Esophagus (tissue), 2 donors: Measurements from ENCODE around the gene MCAM. TPM values are rescaled to one million over a fixed set of nuclear protein-coding genes. Genes with fewer than 3 reads are reported as not detected.

ENCODE experiments used
- H3K27ac ChIP-seq, 2 donors: one replicate each; pipeline ENCODE4 v1.5.1; 2013; ENCODE audit warnings: low read depth in 2 of 2, mild to moderate bottlenecking in 2 of 2, inconsistent platforms in 1 of 2, low read length in 1 of 2, moderate library complexity in 1 of 2
- H3K27me3 ChIP-seq, 2 donors: one replicate each; pipeline ENCODE4 v1.6.1; 2013; ENCODE audit warnings: low read length in 2 of 2, control low read depth in 1 of 2, mild to moderate bottlenecking in 1 of 2; ENCODE audit not compliant: insufficient read depth in 2 of 2, control insufficient read depth in 1 of 2
- H3K36me3 ChIP-seq, 2 donors: one replicate each; pipeline ENCODE4 v1.6.1; 2013; ENCODE audit warnings: low read length in 1 of 2; ENCODE audit not compliant: control insufficient read depth in 2 of 2, insufficient read depth in 2 of 2
- H3K4me1 ChIP-seq, 2 donors: one replicate each; pipeline ENCODE4 v1.6.1; 2013; ENCODE audit warnings: low read length in 1 of 2; ENCODE audit not compliant: control insufficient read depth in 2 of 2, insufficient read depth in 2 of 2
- H3K4me3 ChIP-seq, 2 donors: one replicate each; pipeline ENCODE4 v1.5.1; 2013; ENCODE audit warnings: low read length in 2 of 2, mild to moderate bottlenecking in 2 of 2, low read depth in 1 of 2, moderate library complexity in 1 of 2
- H3K9me3 ChIP-seq, 2 donors: one replicate each; pipeline ENCODE4 v1.6.1; 2013; ENCODE audit warnings: mild to moderate bottlenecking in 2 of 2, low read depth in 1 of 2, low read length in 1 of 2, moderate library complexity in 1 of 2; ENCODE audit not compliant: control insufficient read depth in 2 of 2, insufficient read depth in 1 of 2
- WGBS, 2 donors: extraction: QIAGEN DNeasy Blood & Tissue Kit; methylation state at CpG; one replicate each; pipeline ENCODE4 v1.1.7; 2013; 5-methylcytosine and 5-hydroxymethylcytosine counted together
- polyA plus RNA-seq, 2 donors: library from polyadenylated mRNA; stranded (reverse); fragments of 200-250 nt; gene quantifications; one replicate each; pipeline ENCODE4 v1.2.3, GENCODE V29; 2013
- donor health status: healthy with polysubstance abuse.
- donor health status: Bipolar disorder and iron deficiency.

MCAM gene
- polyA plus RNA-seq, result 10 to 100 TPM; 10.3 to 34.4 TPM

- 1 to 5% methylated on average over 44 to 74 of the region's 74 CpGs for WGBS, 2 donors
- Histone ChIP-seq H3K9me3 (no peaks in the 10 kb centered on the region), H3K4me1 (peaks cover 9 to 23% of the 10 kb centered on the region in 2 donors), H3K27me3 (no peaks in the 10 kb centered on the region), H3K27ac (peak within 1 kb of the TSS; percentile 90 to 92), H3K36me3 (peaks cover 0 to 4% of the 10 kb centered on the region in 2 donors), H3K4me3 (peak within 1 kb of the TSS; percentile 57 to 58)
Measured at GRCh38 chr11:119316729-119317591, at the start of gene MCAM. Gene MCAM (minus strand): TSS chr11:119317130. CDS start chr11:119317101, 29 bp downstream.

DNA sequence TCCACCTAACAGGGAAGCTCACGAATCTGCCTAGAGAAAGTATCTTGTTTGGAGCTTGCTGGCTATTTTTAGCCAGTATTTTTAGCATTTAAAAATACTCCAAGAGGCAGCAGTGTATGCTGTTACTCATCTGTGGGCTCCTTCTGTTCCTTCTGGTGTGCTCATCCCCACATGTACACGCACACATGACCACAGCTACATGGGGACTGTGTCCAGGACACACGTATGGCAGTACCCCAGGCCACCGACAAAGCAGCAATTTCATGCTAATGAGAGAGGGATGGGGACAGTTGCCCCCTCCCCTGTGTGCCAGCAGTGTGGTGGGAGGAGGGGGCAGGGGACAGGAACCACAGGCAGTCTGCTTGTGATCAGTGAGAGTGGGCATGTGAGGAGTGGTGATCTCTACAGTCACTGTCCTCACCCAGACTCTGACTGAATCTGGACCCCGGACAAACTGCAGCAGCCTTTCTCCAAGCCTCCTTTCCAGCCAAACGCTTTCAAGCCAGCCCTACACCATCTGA lies 48.2 kb upstream of the MCAM start:
- Histone ChIP-seq H3K4me1 (peaks cover 11 to 29% of the 10 kb centered on the region in 2 donors), H3K27ac (peak overlapping the region; percentile 62 to 77)
- WGBS, 2 donors, result 63 to 64% methylated on average over 6 of the region's 6 CpGs

GRCh38 chr11:119363851-119364590 lies 47.1 kb upstream of the MCAM start:
- WGBS, 2 donors, result 4 to 6% methylated on average over 40 to 88 of the region's 88 CpGs
- H3K27ac ChIP-seq, result peak overlapping the region; percentile 77 to 82
- H3K4me3 ChIP-seq, result peak overlapping the region; percentile 45 to 47
- H3K27me3 ChIP-seq, result no peaks in the 10 kb centered on the region
- H3K9me3 ChIP-seq, result no peaks in the 10 kb centered on the region
- peaks cover 0 to 3% of the 10 kb centered on the region in 2 donors for H3K36me3 ChIP-seq
- H3K4me1 ChIP-seq, result peaks cover 5 to 29% of the 10 kb centered on the region in 2 donors

More for the DNA sequence above, 48.2 kb upstream of the MCAM start:
- no peaks in the 10 kb centered on the region for H3K36me3 ChIP-seq
- H3K4me3 ChIP-seq, result no peak overlapping the region
- H3K9me3 ChIP-seq, result no peaks in the 10 kb centered on the region
- no peaks in the 10 kb centered on the region for H3K27me3 ChIP-seq

GRCh38 chr11:119363081-119363850 lies 46.3 kb upstream of the MCAM start:
- peak overlapping the region; percentile 77 to 82 for H3K27ac ChIP-seq

DNA sequence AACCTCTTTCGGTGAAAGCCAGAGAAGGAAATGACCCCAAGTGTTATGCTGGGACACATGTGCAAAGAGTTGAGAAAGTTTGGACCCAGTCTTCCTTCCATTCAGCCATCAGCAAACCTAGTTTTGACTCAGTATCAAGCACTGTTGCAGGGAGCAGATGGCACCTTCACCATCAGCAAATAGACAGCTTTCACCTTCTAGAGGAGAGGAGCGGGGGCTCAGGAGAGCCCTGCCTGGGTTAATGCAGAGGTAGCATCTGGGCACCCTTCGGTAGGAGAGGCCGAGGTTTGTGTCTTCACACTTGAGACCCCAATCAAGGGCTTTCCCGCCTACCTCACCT lies 45.8 kb upstream of the MCAM start:
- Histone ChIP-seq H3K4me3 (peak overlapping the region in 1 of 2 donors; percentile 45), H3K27ac (peak overlapping the region; percentile 77 to 82), H3K27me3 (no peaks in the 10 kb centered on the region), H3K36me3 (peaks cover 0 to 5% of the 10 kb centered on the region in 2 donors), H3K4me1 (peaks cover 5 to 24% of the 10 kb centered on the region in 2 donors), H3K9me3 (no peaks in the 10 kb centered on the region)
- 71 to 92% methylated on average over 5 of the region's 5 CpGs for WGBS, 2 donors

More at GRCh38 chr11:119363081-119363850, 46.3 kb upstream of the MCAM start:
- peaks cover 5 to 29% of the 10 kb centered on the region in 2 donors for H3K4me1 ChIP-seq
- no peaks in the 10 kb centered on the region for H3K9me3 ChIP-seq
- WGBS, 2 donors, result 36 to 51% methylated on average over 37 to 44 of the region's 44 CpGs
- H3K36me3 ChIP-seq, result peaks cover 0 to 5% of the 10 kb centered on the region in 2 donors
- peak overlapping the region; percentile 45 to 47 for H3K4me3 ChIP-seq
- H3K27me3 ChIP-seq, result no peaks in the 10 kb centered on the region

DNA sequence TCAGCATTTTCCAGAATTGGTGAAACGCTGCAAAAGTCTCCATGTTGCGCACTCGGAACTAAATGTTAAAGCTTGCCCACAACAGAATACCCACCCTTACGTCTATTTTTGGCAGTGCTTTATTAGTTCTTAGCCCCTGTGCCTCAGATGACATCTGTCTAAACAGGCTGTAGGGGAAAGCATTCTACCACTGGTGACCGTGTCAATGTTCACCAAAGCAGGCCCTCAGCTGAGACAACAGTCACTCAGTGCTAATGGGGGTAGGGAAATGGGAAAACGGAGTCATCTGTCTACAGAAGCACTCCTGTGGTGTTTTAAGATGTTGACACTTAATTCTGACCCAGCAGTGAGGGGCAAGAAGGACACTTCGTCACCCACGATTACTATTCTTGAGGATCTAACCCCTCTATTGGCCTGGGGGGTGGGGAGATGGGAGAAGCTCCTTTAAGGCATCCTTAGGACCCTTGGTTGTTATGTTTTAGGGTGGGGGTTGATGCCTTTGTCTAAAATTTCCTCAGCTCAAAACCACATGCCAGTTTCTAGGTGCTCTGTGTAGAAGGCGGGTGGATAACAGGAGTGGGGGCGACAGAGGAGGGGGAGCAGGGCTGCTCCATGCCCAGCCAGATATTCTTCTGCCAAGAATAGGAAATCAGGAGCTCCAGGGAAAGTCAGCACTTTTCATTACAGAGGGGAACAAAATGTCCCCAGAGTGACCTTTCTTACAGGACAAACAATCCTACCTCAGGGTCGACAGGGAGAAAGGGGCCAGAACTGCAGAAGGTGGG lies 45.2 kb upstream of the MCAM start:
- H3K27ac ChIP-seq, result peak overlapping the region; percentile 82 to 92
- H3K4me1 ChIP-seq, result peaks cover 3 to 21% of the 10 kb centered on the region in 2 donors
- no peaks in the 10 kb centered on the region for H3K27me3 ChIP-seq

DNA sequence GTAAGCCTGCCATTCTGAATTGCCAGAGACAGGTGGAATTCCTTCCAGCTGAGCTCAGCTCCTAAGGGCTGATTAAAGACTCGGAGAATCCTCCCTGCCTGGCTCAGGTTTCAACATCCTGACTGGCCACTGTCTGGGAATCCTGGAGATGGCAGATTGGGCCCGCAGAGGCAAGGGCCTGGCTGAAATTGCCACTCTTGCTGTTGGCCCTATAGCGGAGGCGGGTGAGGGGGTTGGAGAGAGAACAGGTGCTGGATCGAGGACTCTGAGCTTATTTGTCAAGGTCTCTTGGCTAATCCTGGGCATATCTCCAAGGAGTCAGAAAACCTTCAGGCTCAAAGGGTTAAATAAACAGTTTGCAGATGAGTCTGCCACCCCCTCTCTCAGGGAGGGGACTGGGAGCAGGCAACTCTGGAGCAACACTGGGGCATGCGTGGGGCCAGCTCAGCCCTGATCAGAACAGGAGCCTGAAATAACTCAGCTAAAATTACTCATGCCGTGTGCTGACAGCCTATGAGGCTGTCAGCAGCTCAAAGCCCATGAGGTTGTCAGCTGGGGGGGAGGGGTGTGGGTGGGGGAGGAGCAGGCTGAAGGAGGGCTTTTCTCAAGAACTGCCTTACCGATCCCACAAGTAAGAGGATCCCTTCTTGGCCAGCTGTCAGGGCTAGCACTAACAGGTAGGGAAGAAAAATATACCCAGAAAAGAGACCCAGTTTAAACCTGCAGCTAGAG lies 44.3 kb upstream of the MCAM start:
- Histone ChIP-seq H3K27ac (peak overlapping the region; percentile 82 to 92), H3K36me3 (peaks cover 0 to 5% of the 10 kb centered on the region in 2 donors), H3K27me3 (no peaks in the 10 kb centered on the region), H3K4me3 (no peak overlapping the region), H3K9me3 (no peaks in the 10 kb centered on the region), H3K4me1 (peaks cover 5 to 15% of the 10 kb centered on the region in 2 donors)
- WGBS, 2 donors, result 23 to 24% methylated on average over 8 of the region's 8 CpGs

More for the DNA sequence above, 45.2 kb upstream of the MCAM start:
- no peaks in the 10 kb centered on the region for H3K9me3 ChIP-seq
- peaks cover 0 to 5% of the 10 kb centered on the region in 2 donors for H3K36me3 ChIP-seq
- H3K4me3 ChIP-seq, result no peak overlapping the region
- 71 to 73% methylated on average over 11 of the region's 11 CpGs for WGBS, 2 donors
